Frontal cortex (tissue), 4 donors: ENCODE measurements around the gene EIF2B2. TPM values are rescaled to one million over a fixed set of nuclear protein-coding genes. Genes with fewer than 3 reads are reported as not detected.
A peak's percentile ranks its signal among the peaks of the same experiment; 100 is the strongest.

Source experiments
- DNase-seq, 2 donors: peaks; one replicate each; pipeline ENCODE4 v3.0.0; 2012; ENCODE audit warnings: low spot score in 2 of 2
- FAIRE-seq: peaks from 2 replicates; lab custom pipeline; 2012; peaks lifted over from hg19 to GRCh38; lab: Jason Lieb, UNC
- total RNA-seq: library from RNA; depleted of rRNA; stranded (reverse); fragments of >200 nt; gene quantifications from one replicate; pipeline ENCODE4 v1.2.3, GENCODE V29; 2014
- donor health status: control.
- donor health status: control.
- donor health status: control.

EIF2B2 gene
- total RNA-seq, 1 donor from 2014 or later, result 26.5 TPM

- FAIRE-seq, result no peak
- no peak for DNase-seq
Observed at GRCh38 chr14:75030147-75030546, 27.4 kb downstream of the EIF2B2 start.

- FAIRE-seq, result no peak
Observed at GRCh38 chr14:75032939-75033338, 30.2 kb downstream of the EIF2B2 start.

GRCh38 chr14:75040507-75040906, 37.8 kb downstream of the EIF2B2 start:
- FAIRE-seq (no peak), DNase-seq (no peak)

More at GRCh38 chr14:75032939-75033338, 30.2 kb downstream of the EIF2B2 start:
- no peak for DNase-seq

- FAIRE-seq (no peak), DNase-seq (no peak)
Observed at GRCh38 chr14:75040959-75041358, 38.2 kb downstream of the EIF2B2 start.

GRCh38 chr14:75041613-75042012, 38.9 kb downstream of the EIF2B2 start:
- FAIRE-seq, result no peak
- no peak for DNase-seq

- DNase-seq (no peak), FAIRE-seq (no peak)
Observed at GRCh38 chr14:75042035-75042434, 39.3 kb downstream of the EIF2B2 start.

- FAIRE-seq, result no peak
- no peak for DNase-seq
Observed at GRCh38 chr14:75044322-75044721, 41.6 kb downstream of the EIF2B2 start.

GRCh38 chr14:75044752-75045151, 42.0 kb downstream of the EIF2B2 start:
- DNase-seq (no peak), FAIRE-seq (no peak)

GRCh38 chr14:75046275-75046674, 43.6 kb downstream of the EIF2B2 start:
- DNase-seq, result no peak
- FAIRE-seq, result no peak

GRCh38 chr14:75046899-75047298, 44.2 kb downstream of the EIF2B2 start:
- FAIRE-seq, result no peak

GRCh38 chr14:75047506-75047905, 44.8 kb downstream of the EIF2B2 start:
- no peak for FAIRE-seq

More at GRCh38 chr14:75046899-75047298, 44.2 kb downstream of the EIF2B2 start:
- no peak for DNase-seq

GRCh38 chr14:75048101-75048500, 45.4 kb downstream of the EIF2B2 start:
- DNase-seq (no peak), FAIRE-seq (no peak)

More at GRCh38 chr14:75047506-75047905, 44.8 kb downstream of the EIF2B2 start:
- DNase-seq, result no peak

GRCh38 chr14:75049136-75049535, 46.4 kb downstream of the EIF2B2 start:
- FAIRE-seq (no peak), DNase-seq (no peak)

GRCh38 chr14:75049731-75050201, 47.0 kb downstream of the EIF2B2 start:
- FAIRE-seq (no peak), DNase-seq (no peak)

GRCh38 chr14:75050852-75051555, 48.3 kb downstream of the EIF2B2 start, which contains the start of gene MLH3:
MLH3 (minus strand) TSS chr14:75051467; CDS start chr14:75049655, 1,812 bp downstream.
- no peak for FAIRE-seq
- DNase-seq, result peak; percentile 78 to 81

GRCh38 chr14:75051556-75051899, 48.8 kb downstream of the EIF2B2 start:
- DNase-seq (no peak), FAIRE-seq (no peak)

- DNase-seq (no peak), FAIRE-seq (no peak)
Observed at GRCh38 chr14:75053396-75054291, 50.9 kb downstream of the EIF2B2 start.

- no peak for FAIRE-seq
- DNase-seq, result no peak
Observed at GRCh38 chr14:75054421-75054820, 51.7 kb downstream of the EIF2B2 start.

GRCh38 chr14:75059642-75060041, 56.9 kb downstream of the EIF2B2 start:
- DNase-seq, result no peak
- FAIRE-seq, result no peak

GRCh38 chr14:75060420-75060819, 57.7 kb downstream of the EIF2B2 start:
- DNase-seq (no peak), FAIRE-seq (no peak)
